Body of pancreas (tissue), 4 donors: ENCODE results near the gene HOXB6. TPM values are rescaled to one million over a fixed set of nuclear protein-coding genes. Genes with fewer than 3 reads are reported as not detected.

Experiments used
- ATAC-seq: fragments of 150-250 bp; one replicate; pipeline ENCODE4 v1.9.1; 2016
- DNase-seq, 4 donors: peaks; one replicate each; pipeline ENCODE4 v3.0.0-alpha.2; 2019
- H3K27ac ChIP-seq, 4 donors: fragments of 200-600 bp; sonication (generic); 1 replicate in 3 of 4; 2 replicates in 1 of 4; pipeline versions ENCODE4 v1.5.1 to v1.6.1; 2016 to 2019; ENCODE audit warnings: mild to moderate bottlenecking in 1 of 4, mixed read lengths in 1 of 4, moderate library complexity in 1 of 4
- H3K27me3 ChIP-seq, 2 donors: fragments of 200-600 bp; sonication (generic); one replicate each; pipeline ENCODE4 v1.6.0; 2016; ENCODE audit warnings: mild to moderate bottlenecking in 1 of 2
- H3K36me3 ChIP-seq, 2 donors: fragments of 200-600 bp; sonication (generic); replicated peaks in 1 of 2; 2 replicates each; pipeline ENCODE4 v1.5.1; 2016; ENCODE audit warnings: low read depth in 2 of 2; ENCODE audit not compliant: insufficient read depth in 1 of 2
- H3K4me1 ChIP-seq: fragments of 200-600 bp; sonication (generic); one replicate; pipeline ENCODE4 v1.6.0; 2016
- H3K4me3 ChIP-seq, 2 donors: fragments of 200-600 bp; sonication (generic); 1 replicate in 1 of 2; 2 replicates in 1 of 2; pipeline ENCODE4 v1.5.1; 2016 to 2019
- H3K9me3 ChIP-seq, 3 donors: fragments of 200-600 bp; sonication (generic); 1 replicate in 2 of 3; 2 replicates in 1 of 3; pipeline ENCODE4 v1.5.1; 2016
- CTCF ChIP-seq, 7 experiments: fragments of 450-650 bp in 4 of 7; fragments of 200-600 bp in 3 of 7; sonication (generic) in 3 of 7; IDR thresholded peaks; one replicate each; pipeline ENCODE4 v1.5.1; 2016 to 2019; ENCODE audit warnings: antibody characterized with exemption in 7 of 7
- POLR2A ChIP-seq, 3 donors: fragments of 450-650 bp; IDR thresholded peaks; one replicate each; pipeline ENCODE4 v1.6.1; 2016; ENCODE audit warnings: antibody characterized with exemption in 3 of 3, mild to moderate bottlenecking in 2 of 3
- WGBS, 2 donors: methylation state at CpG; one replicate each; pipeline ENCODE4 v1.1.5; 2017; 5-methylcytosine and 5-hydroxymethylcytosine counted together
- intact Hi-C: fragments of 100-400 bp; cut with DNase I; formaldehyde crosslinking; loops from one replicate; pipeline ENCODE4 v1.15.1; 2023
- total RNA-seq, 2 donors: library from RNA; depleted of rRNA; stranded (reverse); fragments of >200 nt; gene quantifications; one replicate each; pipeline ENCODE4 v1.1.0, GENCODE V29; 2016

The HOXB6 gene
- total RNA-seq, 2 donors from 2014 or later, result 2.1 to 2.6 TPM

GRCh38 chr17:48551596-48552465 is 53.0 kb downstream of the HOXB6 start:
- Histone ChIP-seq H3K9me3 (no peaks in the 10 kb centered on the region), H3K4me3 (no peak overlapping the region), H3K36me3 (no peaks in the 10 kb centered on the region), H3K27ac (peak overlapping the region in 2 of 4 donors; percentile 5 to 40), H3K4me1 (peaks cover 29% of the 10 kb centered on the region), H3K27me3 (peaks cover 0 to 28% of the 10 kb centered on the region in 2 donors)
- DNase-seq (no peak), ATAC-seq (no peak)
- intact Hi-C loops, result no loop called here
- WGBS, 2 donors, result 31 to 37% methylated on average over 43 to 45 of the region's 47 CpGs
- TF ChIP-seq CTCF (IDR thresholded peaks at IDR 0.05) (no peak), POLR2A (IDR thresholded peaks at IDR 0.05) (no peak)

- Histone ChIP-seq H3K27ac (no peak overlapping the region), H3K9me3 (no peaks in the 10 kb centered on the region), H3K27me3 (peaks cover 0 to 28% of the 10 kb centered on the region in 2 donors), H3K4me1 (peaks cover 29% of the 10 kb centered on the region), H3K4me3 (no peak overlapping the region), H3K36me3 (no peaks in the 10 kb centered on the region)
- intact Hi-C loops, result no loop called here
- ATAC-seq (no peak), DNase-seq (no peak)
- TF ChIP-seq CTCF (IDR thresholded peaks at IDR 0.05), result no peak
- no peak for TF ChIP-seq POLR2A (IDR thresholded peaks at IDR 0.05)
- 10 to 31% methylated on average over 19 of the region's 19 CpGs for WGBS, 2 donors
Observed at GRCh38 chr17:48551214-48551555, 53.6 kb downstream of the HOXB6 start.

- peaks cover 0 to 28% of the 10 kb centered on the region in 2 donors for H3K27me3 ChIP-seq
- WGBS, 2 donors, result 26 to 33% methylated on average over 14 to 53 of the region's 70 CpGs
- H3K27ac ChIP-seq, result peak overlapping the region in 1 of 4 donors; percentile 7
- peaks cover 29% of the 10 kb centered on the region for H3K4me1 ChIP-seq
- H3K4me3 ChIP-seq, result no peak overlapping the region
- intact Hi-C loops, result no loop called here
- H3K9me3 ChIP-seq, result no peaks in the 10 kb centered on the region
- DNase-seq (no peak), ATAC-seq (no peak)
- TF ChIP-seq POLR2A (IDR thresholded peaks at IDR 0.05) (no peak), CTCF (IDR thresholded peaks at IDR 0.05) (no peak)
- H3K36me3 ChIP-seq, result no peaks in the 10 kb centered on the region
Observed at GRCh38 chr17:48550502-48551213, 54.1 kb downstream of the HOXB6 start.

GRCh38 chr17:48549914-48550501 is 54.8 kb downstream of the HOXB6 start:
- H3K4me3 ChIP-seq, result no peak overlapping the region
- TF ChIP-seq CTCF (IDR thresholded peaks at IDR 0.05) (no peak), POLR2A (IDR thresholded peaks at IDR 0.05) (no peak)
- H3K27me3 ChIP-seq, result peaks cover 0 to 28% of the 10 kb centered on the region in 2 donors
- H3K27ac ChIP-seq, result peak overlapping the region in 1 of 4 donors; percentile 7
- H3K4me1 ChIP-seq, result peaks cover 28% of the 10 kb centered on the region
- DNase-seq, result no peak
- H3K9me3 ChIP-seq, result no peaks in the 10 kb centered on the region
- WGBS, 2 donors, result 54 to 55% methylated on average over 17 to 18 of the region's 18 CpGs
- no peak for ATAC-seq
- intact Hi-C loops, result no loop called here
- H3K36me3 ChIP-seq, result no peaks in the 10 kb centered on the region
